Panc1 (cell line): ENCODE results near the gene DGCR2. TPM values are rescaled to one million over a fixed set of nuclear protein-coding genes. Genes with fewer than 3 reads are reported as not detected.

Experiments
- ATAC-seq: fragments of 200-7000 bp; cut with Tn5 transposase; 2 replicates; pipeline ENCODE4 v1.9.1; 2020; ENCODE audit warnings: mild to moderate bottlenecking, moderate library complexity
- BruUV-seq: library from RNA; stranded (reverse); fragments of 400-500 nt; replicated peaks from 2 replicates; lab custom pipeline; 2021; lab: Mats Ljungman, UMichigan
- CTCF ChIA-PET: fragments of 300-600 bp; sonication (Branson Sonifier 250); formaldehyde crosslinking; loops from one replicate; lab custom pipeline; 2022; ENCODE audit warnings: antibody characterized with exemption; lab: Charles Lee
- POLR2A ChIA-PET: fragments of 300-600 bp; sonication (Branson Sonifier 250); formaldehyde crosslinking; loops from one replicate; lab custom pipeline; 2022; ENCODE audit warnings: antibody characterized with exemption; lab: Charles Lee
- DNase-seq: peaks from one replicate; pipeline ENCODE4 v3.0.0-alpha.2; 2010; ENCODE audit warnings: low read depth, low spot score
- H3K27ac ChIP-seq: 2 replicates; pipeline ENCODE4 v1.5.1; 2011; ENCODE audit warnings: mild to moderate bottlenecking, low read length, inconsistent platforms
- H3K27me3 ChIP-seq: fragments of 200-500 bp; sonication (Bioruptor generic); 2 replicates; pipeline ENCODE4 v1.6.0; 2014; ENCODE audit warnings: low read length, inconsistent platforms; ENCODE audit not compliant: control insufficient read depth, insufficient read depth
- H3K36me3 ChIP-seq: fragments of 200-500 bp; sonication (Bioruptor generic); 2 replicates; pipeline ENCODE4 v1.5.1; 2014; ENCODE audit warnings: inconsistent platforms, mild to moderate bottlenecking, low read length, moderate library complexity; ENCODE audit not compliant: control insufficient read depth, insufficient read depth
- H3K4me1 ChIP-seq: 2 replicates; pipeline ENCODE4 v1.5.1; 2011; ENCODE audit warnings: inconsistent platforms, mild to moderate bottlenecking, low read length, moderate library complexity; ENCODE audit not compliant: control insufficient read depth, insufficient read depth
- H3K4me3 ChIP-seq, 2 experiments: 2 replicates each; pipeline ENCODE4 v1.5.1; 2011 to 2012; ENCODE audit warnings: low read depth in 2 of 2, low read length in 2 of 2, mild to moderate bottlenecking in 2 of 2, inconsistent platforms in 1 of 2, moderate library complexity in 1 of 2
- H3K9me3 ChIP-seq: fragments of 200-500 bp; sonication (Bioruptor generic); 2 replicates; pipeline ENCODE4 v1.5.1; 2014; ENCODE audit warnings: low read depth, mild to moderate bottlenecking, inconsistent platforms, low read length, moderate library complexity; ENCODE audit not compliant: control insufficient read depth, insufficient read depth
- POLR2AphosphoS5 ChIP-seq: IDR thresholded peaks from 2 replicates; pipeline ENCODE4 v1.6.1; 2012; ENCODE audit warnings: mild to moderate bottlenecking, low read depth, low read length, moderate library complexity
- REST ChIP-seq, 2 experiments: IDR thresholded peaks; 2 replicates each; pipeline ENCODE4 v1.6.1; 2011 to 2012; ENCODE audit warnings: low read depth in 2 of 2, control low read depth in 1 of 2, low read length in 1 of 2, mild to moderate bottlenecking in 1 of 2, moderate library complexity in 1 of 2; ENCODE audit not compliant: insufficient read depth in 1 of 2
- SIN3A ChIP-seq: IDR thresholded peaks from 2 replicates; pipeline ENCODE4 v1.6.1; 2012; ENCODE audit warnings: low read depth, mild to moderate bottlenecking, low read length, moderate library complexity, borderline replicate concordance; ENCODE audit not compliant: insufficient read depth
- TCF7L2 ChIP-seq: IDR thresholded peaks from 2 replicates; pipeline ENCODE4 v1.6.1; 2011; ENCODE audit warnings: mild to moderate bottlenecking, low read depth, low read length, inconsistent platforms
- in situ Hi-C: cut with HindIII; loops from 2 replicates; pipeline ENCODE4 v1.10.0; 2016; ENCODE audit warnings: low sequenced_read_pairs, low pct_unique_long_range_greater_than_20kb
- intact Hi-C: fragments of 100-400 bp; cut with micrococcal nuclease; formaldehyde crosslinking; loops from one replicate; pipeline ENCODE4 v1.10.0; 2022; ENCODE audit not compliant: unreplicated experiment
- total RNA-seq: library from RNA; stranded (reverse); gene quantifications from one replicate; pipeline ENCODE4 v1.2.1, GENCODE V29; 2021; ENCODE audit not compliant: unreplicated experiment
- TF ChIP-seq, protein P1 (sequence below): fragments of 450-650 bp; IDR thresholded peaks from 2 replicates; pipeline ENCODE4 v1.5.1; 2017; ENCODE audit warnings: mild to moderate bottlenecking

DGCR2 gene
- total RNA-seq, 1 experiment from 2014 or later = 35.1 TPM

- in situ Hi-C loops (no loop called here), intact Hi-C loops (no loop called here)
- no peaks in the 10 kb centered on the region for H3K36me3 ChIP-seq
- no peaks in the 10 kb centered on the region for H3K27me3 ChIP-seq
- DNase-seq = no peak
- H3K27ac ChIP-seq = no peak overlapping the region
- no peak for TF ChIP-seq REST (IDR thresholded peaks at IDR 0.05; ENCODE audit: insufficient read depth in 1 of 2, low read depth in 2 of 2, low read length in 1 of 2)
- TF ChIP-seq TCF7L2 = no peak
- no peak for TF ChIP-seq SIN3A
- no peak for TF ChIP-seq POLR2AphosphoS5
- TF ChIP-seq, protein P1, sequence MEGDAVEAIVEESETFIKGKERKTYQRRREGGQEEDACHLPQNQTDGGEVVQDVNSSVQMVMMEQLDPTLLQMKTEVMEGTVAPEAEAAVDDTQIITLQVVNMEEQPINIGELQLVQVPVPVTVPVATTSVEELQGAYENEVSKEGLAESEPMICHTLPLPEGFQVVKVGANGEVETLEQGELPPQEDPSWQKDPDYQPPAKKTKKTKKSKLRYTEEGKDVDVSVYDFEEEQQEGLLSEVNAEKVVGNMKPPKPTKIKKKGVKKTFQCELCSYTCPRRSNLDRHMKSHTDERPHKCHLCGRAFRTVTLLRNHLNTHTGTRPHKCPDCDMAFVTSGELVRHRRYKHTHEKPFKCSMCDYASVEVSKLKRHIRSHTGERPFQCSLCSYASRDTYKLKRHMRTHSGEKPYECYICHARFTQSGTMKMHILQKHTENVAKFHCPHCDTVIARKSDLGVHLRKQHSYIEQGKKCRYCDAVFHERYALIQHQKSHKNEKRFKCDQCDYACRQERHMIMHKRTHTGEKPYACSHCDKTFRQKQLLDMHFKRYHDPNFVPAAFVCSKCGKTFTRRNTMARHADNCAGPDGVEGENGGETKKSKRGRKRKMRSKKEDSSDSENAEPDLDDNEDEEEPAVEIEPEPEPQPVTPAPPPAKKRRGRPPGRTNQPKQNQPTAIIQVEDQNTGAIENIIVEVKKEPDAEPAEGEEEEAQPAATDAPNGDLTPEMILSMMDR = no peak
- H3K4me1 ChIP-seq = no peaks in the 10 kb centered on the region
- ChIA-PET CTCF (no interaction called here), POLR2A (no interaction called here)
- ATAC-seq = no peak
- no peaks in the 10 kb centered on the region for H3K9me3 ChIP-seq
- no peak overlapping the region for H3K4me3 ChIP-seq
- BruUV-seq = no TSS peak
Observed at GRCh38 chr22:19081351-19081750, 40.9 kb downstream of the DGCR2 start.

DNA sequence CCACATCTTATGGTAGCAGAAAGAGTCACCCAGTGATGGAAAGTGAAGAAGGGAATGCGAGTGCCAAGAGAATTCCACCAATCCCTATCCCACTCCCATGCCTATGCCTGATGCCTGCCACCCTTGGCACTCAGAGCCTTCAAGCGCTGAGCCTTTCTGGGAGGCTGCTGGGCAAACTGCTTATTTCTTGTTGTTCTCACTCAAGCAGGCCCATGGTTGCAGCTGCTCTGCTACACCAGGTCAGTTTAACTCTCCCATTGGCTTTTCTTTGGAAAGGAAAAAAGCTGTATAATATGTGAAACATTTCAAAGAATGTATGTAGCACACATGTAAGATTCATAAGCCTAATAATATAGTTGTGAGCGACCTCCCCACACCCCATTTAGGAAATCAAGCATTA is 41.4 kb downstream of the DGCR2 start:
- TF ChIP-seq SIN3A (no peak), TCF7L2 (no peak)
- H3K27me3 ChIP-seq = no peaks in the 10 kb centered on the region
- POLR2A ChIA-PET = no interaction called here
- in situ Hi-C loops (no loop called here), intact Hi-C loops (no loop called here)
- no peak overlapping the region for H3K4me3 ChIP-seq
- H3K4me1 ChIP-seq = no peaks in the 10 kb centered on the region
- no peak for DNase-seq
- no peak for ATAC-seq
- no peak overlapping the region for H3K27ac ChIP-seq
- H3K36me3 ChIP-seq = no peaks in the 10 kb centered on the region
- CTCF ChIA-PET = no interaction called here
- no peaks in the 10 kb centered on the region for H3K9me3 ChIP-seq
- BruUV-seq = no TSS peak

- Histone ChIP-seq H3K27ac (no peak overlapping the region), H3K4me3 (no peak overlapping the region), H3K36me3 (no peaks in the 10 kb centered on the region), H3K27me3 (no peaks in the 10 kb centered on the region), H3K4me1 (no peaks in the 10 kb centered on the region), H3K9me3 (no peaks in the 10 kb centered on the region)
- intact Hi-C loops = loop anchor here (10.0 kb wide), 1 partner anchor 215 kb away; the partner anchor contains the start of gene CLTCL1
- ChIA-PET CTCF (no interaction called here), POLR2A (no interaction called here)
- in situ Hi-C loops = no loop called here
- TF ChIP-seq TCF7L2 (no peak), REST (IDR thresholded peaks at IDR 0.05; ENCODE audit: insufficient read depth in 1 of 2, low read depth in 2 of 2, low read length in 1 of 2) (no peak), POLR2AphosphoS5 (no peak), SIN3A (no peak)
- TF ChIP-seq, protein P1 = no peak
- DNase-seq (no peak), ATAC-seq (no peak)
- BruUV-seq = no TSS peak
Observed at GRCh38 chr22:19079691-19080090, 42.5 kb downstream of the DGCR2 start.
